AG04450 (cell line): ENCODE data around the gene DIP2C. TPM values are rescaled to one million over a fixed set of nuclear protein-coding genes. Genes with fewer than 3 reads are reported as not detected.
"Not testable (repeated sequence)": the region's sequence is repeated elsewhere in the genome, so short reads cannot be mapped to it uniquely, and the experiment has no call there.

Experiments
- CTCF ChIA-PET: fragments of 300-600, 350-600 bp; formaldehyde crosslinking; extraction: SDS; loops from one replicate; lab custom pipeline; 2022; ENCODE audit warnings: antibody characterized with exemption, inconsistent platforms; lab: Charles Lee
- POLR2A ChIA-PET: fragments of 350-600 bp; formaldehyde crosslinking; extraction: SDS; loops from one replicate; lab custom pipeline; 2021; ENCODE audit warnings: antibody characterized with exemption, inconsistent platforms; lab: Yijun Ruan, JAX
- DNase-seq: peaks from one replicate; pipeline ENCODE4 v3.0.0-alpha.2; 2011; ENCODE audit warnings: low read depth, low spot score
- H3K27ac ChIP-seq: one replicate; pipeline ENCODE4 v1.5.1; 2012; ENCODE audit warnings: low read depth, low read length, control low read depth
- H3K27me3 ChIP-seq: one replicate; pipeline ENCODE4 v1.6.0; 2012; ENCODE audit warnings: low read length; ENCODE audit not compliant: control insufficient read depth, insufficient read depth
- H3K4me3 ChIP-seq: 2 replicates; pipeline ENCODE4 v1.5.1; 2011; ENCODE audit warnings: mild to moderate bottlenecking, low read depth, low read length, control low read depth
- H3K9me3 ChIP-seq: 2 replicates; pipeline ENCODE4 v1.5.1; 2012; ENCODE audit warnings: low read length; ENCODE audit not compliant: control insufficient read depth, insufficient read depth
- CTCF ChIP-seq: IDR thresholded peaks from 2 replicates; pipeline ENCODE4 v1.5.1; 2011; ENCODE audit warnings: low read depth, low read length, control low read depth, inconsistent platforms
- polyA plus RNA-seq: library from polyadenylated mRNA; depleted of rRNA; stranded (reverse); fragments of >200 nt; gene quantifications from 2 replicates; pipeline ENCODE4 v1.2.3, GENCODE V29; 2011

The DIP2C gene
- polyA plus RNA-seq, 1 experiment = 9.6 TPM

- POLR2A ChIA-PET = interaction anchor here (0.6 kb wide), 1 partner anchor 32 kb away, joined by 3 read pairs; no protein-coding TSS in a partner anchor
- CTCF ChIA-PET = no interaction called here
- Histone ChIP-seq H3K27me3 (no peaks in the 10 kb centered on the region), H3K4me3 (no peak overlapping the region), H3K9me3 (peaks cover 22% of the 10 kb centered on the region), H3K27ac (no peak overlapping the region)
- no peak for TF ChIP-seq CTCF
- no peak for DNase-seq
These were observed 40.0 kb downstream of the DIP2C start for GRCh38 chr10:649445-649797.

GRCh38 chr10:647019-647418 lies 42.4 kb downstream of the DIP2C start:
- POLR2A ChIA-PET, H3K27me3 ChIP-seq, CTCF ChIA-PET, DNase-seq, H3K4me3 ChIP-seq, H3K27ac ChIP-seq: not testable (repeated sequence)
- peaks cover 23% of the 10 kb centered on the region for H3K9me3 ChIP-seq

GRCh38 chr10:646118-646524 lies 43.3 kb downstream of the DIP2C start:
- no peak for DNase-seq
- TF ChIP-seq CTCF = no peak
- Histone ChIP-seq H3K27ac (no peak overlapping the region), H3K9me3 (peaks cover 19% of the 10 kb centered on the region), H3K4me3 (no peak overlapping the region), H3K27me3 (no peaks in the 10 kb centered on the region)
- CTCF ChIA-PET = interaction anchor here (0.6 kb wide), 2 partner anchors 21 to 84 kb away, joined by 3 to 7 read pairs; no protein-coding TSS in a partner anchor
- POLR2A ChIA-PET = no interaction called here

GRCh38 chr10:644943-645334 lies 44.5 kb downstream of the DIP2C start:
- Histone ChIP-seq H3K4me3 (no peak overlapping the region), H3K9me3 (peaks cover 20% of the 10 kb centered on the region), H3K27me3 (no peaks in the 10 kb centered on the region), H3K27ac (no peak overlapping the region)
- DNase-seq = no peak
- CTCF ChIA-PET = no interaction called here
- TF ChIP-seq CTCF = no peak
- POLR2A ChIA-PET = no interaction called here

GRCh38 chr10:644076-644942 lies 45.2 kb downstream of the DIP2C start:
- DNase-seq = no peak
- H3K27ac ChIP-seq = no peak overlapping the region
- TF ChIP-seq CTCF = no peak
- CTCF ChIA-PET = no interaction called here
- POLR2A ChIA-PET = no interaction called here
- peaks cover 23% of the 10 kb centered on the region for H3K9me3 ChIP-seq
- H3K4me3 ChIP-seq = no peak overlapping the region
- H3K27me3 ChIP-seq = no peaks in the 10 kb centered on the region
